ENCODE measurements around the gene NDUFA5. TPM values are rescaled to one million over a fixed set of nuclear protein-coding genes. Genes with fewer than 3 reads are reported as not detected.
A peak's percentile ranks its signal among the peaks of the same experiment; 100 is the strongest.

NDUFA5 gene
- 100 to 1,000 TPM in 1 of 2 donors, 10 to 100 TPM in 1; 86.0 to 129 TPM for total RNA-seq

GRCh38 chr7:123557398-123558288, at the start of gene NDUFA5:
NDUFA5 (minus strand) TSS chr7:123557818; CDS start chr7:123557795, 23 bp downstream.
- TF ChIP-seq CTCF (IDR thresholded peaks at IDR 0.05) = no peak
- DNase-seq = peak; percentile 99
- Histone ChIP-seq H3K27me3 (no peaks in the 10 kb centered on the region), H3K4me1 (peaks cover 5% of the 10 kb centered on the region), H3K4me3 (peak within 1 kb of the TSS; percentile 65), H3K36me3 (no peaks in the 10 kb centered on the region), H3K9ac (ENCODE audit: low read depth in 2 of 2, low read length in 2 of 2) (peak within 1 kb of the TSS; percentile 92 to 97), H3K27ac (peak within 1 kb of the TSS; percentile 66), H3K9me3 (no peaks in the 10 kb centered on the region)
- intact Hi-C loops (cut with DNase I) = no loop called here

- intact Hi-C loops (cut with DNase I) = no loop called here
- TF ChIP-seq CTCF (IDR thresholded peaks at IDR 0.05) = no peak
- Histone ChIP-seq H3K36me3 (no peaks in the 10 kb centered on the region), H3K9me3 (no peaks in the 10 kb centered on the region), H3K4me1 (no peaks in the 10 kb centered on the region), H3K27me3 (no peaks in the 10 kb centered on the region), H3K9ac (ENCODE audit: low read depth in 2 of 2, low read length in 2 of 2) (no peak overlapping the region), H3K27ac (no peak overlapping the region), H3K4me3 (no peak overlapping the region)
- no peak for DNase-seq
Measured at GRCh38 chr7:123604739-123605138, 47.1 kb upstream of the NDUFA5 start.

- Histone ChIP-seq H3K27me3 (no peaks in the 10 kb centered on the region), H3K9me3 (no peaks in the 10 kb centered on the region), H3K36me3 (no peaks in the 10 kb centered on the region), H3K9ac (ENCODE audit: low read depth in 2 of 2, low read length in 2 of 2) (no peak overlapping the region), H3K27ac (no peak overlapping the region), H3K4me3 (no peak overlapping the region), H3K4me1 (no peaks in the 10 kb centered on the region)
- intact Hi-C loops (cut with DNase I) = no loop called here
- no peak for TF ChIP-seq CTCF (IDR thresholded peaks at IDR 0.05)
- no peak for DNase-seq
Measured at GRCh38 chr7:123602648-123603047, 45.0 kb upstream of the NDUFA5 start.

- Histone ChIP-seq H3K9ac (ENCODE audit: low read depth in 2 of 2, low read length in 2 of 2) (no peak within 1 kb of the TSS), H3K4me1 (no peaks in the 10 kb centered on the region), H3K27me3 (no peaks in the 10 kb centered on the region), H3K9me3 (no peaks in the 10 kb centered on the region), H3K27ac (no peak within 1 kb of the TSS), H3K36me3 (no peaks in the 10 kb centered on the region), H3K4me3 (no peak within 1 kb of the TSS)
- DNase-seq = no peak
- intact Hi-C loops (cut with DNase I) = no loop called here
- no peak for TF ChIP-seq CTCF (IDR thresholded peaks at IDR 0.05)
Measured at GRCh38 chr7:123601530-123601929, 43.9 kb upstream of the NDUFA5 start, which contains the start of gene ASB15. ASB15 (plus strand) TSS chr7:123601821; CDS start chr7:123614503, 12,682 bp downstream.

- no peak for TF ChIP-seq CTCF (IDR thresholded peaks at IDR 0.05)
- Histone ChIP-seq H3K27me3 (no peaks in the 10 kb centered on the region), H3K9me3 (no peaks in the 10 kb centered on the region), H3K27ac (no peak overlapping the region), H3K4me1 (no peaks in the 10 kb centered on the region), H3K4me3 (no peak overlapping the region), H3K9ac (ENCODE audit: low read depth in 2 of 2, low read length in 2 of 2) (no peak overlapping the region), H3K36me3 (no peaks in the 10 kb centered on the region)
- no peak for DNase-seq
- intact Hi-C loops (cut with DNase I) = no loop called here
Measured at GRCh38 chr7:123600876-123601275, 43.3 kb upstream of the NDUFA5 start.
